Heart left ventricle (tissue), 16 donors: ENCODE results near the gene TTLL11. TPM values are rescaled to one million over a fixed set of nuclear protein-coding genes. Genes with fewer than 3 reads are reported as not detected.

Experiments used
- ATAC-seq, 4 donors: fragments of 200-7000 bp; cut with Tn5 transposase; one replicate each; pipeline ENCODE4 v1.9.1; 2020 to 2022; ENCODE audit warnings: moderate library complexity in 4 of 4, mild to moderate bottlenecking in 3 of 4, moderate number of reproducible peaks in 1 of 4
- DNase-seq, 5 donors: peaks; one replicate each; pipeline ENCODE4 v3.0.0-alpha.2; 2020
- H3K27ac ChIP-seq, 12 donors: fragments of 200-600 bp; sonication (generic) in 4 of 12; one replicate each; pipeline versions ENCODE4 v1.5.0 to v1.8.0; 2016 to 2022; ENCODE audit warnings: mild to moderate bottlenecking in 2 of 12
- H3K27me3 ChIP-seq, 9 donors: fragments of 200-600 bp; sonication (generic) in 2 of 9; one replicate each; pipeline versions ENCODE4 v1.5.1 to v1.8.0; 2016 to 2022; ENCODE audit warnings: mild to moderate bottlenecking in 3 of 9
- H3K36me3 ChIP-seq, 9 donors: fragments of 200-600 bp; sonication (generic) in 2 of 9; one replicate each; pipeline versions ENCODE4 v1.5.0 to v1.8.0; 2018 to 2022; ENCODE audit warnings: mild to moderate bottlenecking in 2 of 9
- H3K4me1 ChIP-seq, 12 donors: fragments of 200-600 bp; sonication (generic) in 4 of 12; one replicate each; pipeline versions ENCODE4 v1.5.0 to v1.8.0; 2016 to 2022; ENCODE audit warnings: mild to moderate bottlenecking in 3 of 12
- H3K4me3 ChIP-seq, 12 donors: fragments of 200-600 bp; sonication (generic) in 4 of 12; one replicate each; pipeline versions ENCODE4 v1.5.0 to v1.8.0; 2017 to 2022; ENCODE audit warnings: mild to moderate bottlenecking in 9 of 12, moderate library complexity in 4 of 12
- H3K9me3 ChIP-seq, 12 donors: fragments of 200-600 bp; sonication (generic) in 4 of 12; one replicate each; pipeline versions ENCODE4 v1.5.0 to v1.8.0; 2016 to 2022; ENCODE audit warnings: mild to moderate bottlenecking in 1 of 12
- CTCF ChIP-seq, 12 donors: fragments of 200-600 bp; sonication (generic) in 4 of 12; IDR thresholded peaks; one replicate each; pipeline versions ENCODE4 v1.5.0 to v1.8.0; 2018 to 2022; ENCODE audit warnings: antibody characterized with exemption in 12 of 12, mild to moderate bottlenecking in 5 of 12
- POLR2A ChIP-seq, 2 donors: fragments of 450-650 bp; IDR thresholded peaks; one replicate each; pipeline ENCODE4 v1.6.1; 2017; ENCODE audit warnings: antibody characterized with exemption in 2 of 2, mild to moderate bottlenecking in 2 of 2, moderate library complexity in 2 of 2
- WGBS, 4 donors: extraction: QIAGEN DNeasy Blood & Tissue Kit in 2 of 4; methylation state at CpG; one replicate each; pipeline versions ENCODE4 v1.1.5 to v1.1.7; 2013 to 2018; 5-methylcytosine and 5-hydroxymethylcytosine counted together
- intact Hi-C, 10 donors: fragments of 100-400 bp; cut with DNase I; formaldehyde crosslinking; loops; one replicate each; pipeline versions ENCODE4 v1.11.1 to v1.14.2; 2022
- polyA plus RNA-seq, 2 donors: library from polyadenylated mRNA; stranded (reverse); fragments of 200-250 nt; gene quantifications; one replicate each; pipeline ENCODE4 v1.2.3, GENCODE V29; 2013
- total RNA-seq, 9 donors: library from RNA; depleted of rRNA in 2 of 9; stranded (reverse); fragments of >200 nt in 2 of 9; fragmentation: NEBNext Ultra II Directional in 3 of 9; extraction: Animal tissue kit (Norgen Biotek cat#: 25700) in 3 of 9; gene quantifications; one replicate each; pipeline versions ENCODE4 v1.1.0 to v1.2.4, GENCODE V29; 2016 to 2023
- donor health status: ischemic (EF 13 %, LVEDD 7.1; RV severe dilation, severe dysfunction).
- donor health status: healthy with polysubstance abuse.
- donor health status: DM: no; HTN: yes; CAD: no.
- donor health status: DM: no; HTN: no; CAD: no.
- donor health status: ischemic (EF 25% LVEDD 6.9; RV normal size, moderate dysfunction).
- donor health status: ischemic (EF 25% LVEDD 5.7; RV mildly dilated, moderate dysfunction).
- donor health status: healthy.
- donor health status: DM: yes; HTN: yes; CAD: no.
- donor health status: ischemic (EF 35%, LVEDD 5.7; RV mildly dilated, moderate dysfunction).
- donor health status: nonischemic (EF 11% LVEDD 7.7; RV severe dilation, severe dysfunction).
- donor health status: DM: yes; HTN: yes; CAD: no.
- donor health status: PGD.
- donor health status: ischemic (EF 29% LVEDD 5.4; RV normal size, mild dysfunction).
- donor health status: nonischemic (EF 23%, LVEDD 6.1; RV moderate dilation, normal function).

TTLL11 gene
- total and polyA plus RNA-seq, 11 donors, result 2.7 to 10.9 (median 7.9) TPM

GRCh38 chr9:122042056-122042455 lies 51.1 kb downstream of the TTLL11 start:
- Histone ChIP-seq H3K27ac (no peak overlapping the region), H3K4me1 (peaks cover 0 to 19% (median 9%) of the 10 kb centered on the region in 12 donors), H3K36me3 (peaks cover 0 to 20% (median 17%) of the 10 kb centered on the region in 9 donors), H3K27me3 (no peaks in the 10 kb centered on the region), H3K4me3 (no peak overlapping the region), H3K9me3 (peaks cover 0 to 10% (median 0%) of the 10 kb centered on the region in 12 donors)
- DNase-seq (no peak), ATAC-seq (no peak)
- intact Hi-C loops, result no loop called here
- WGBS, 4 donors, result 85 to 93% (median 88%) methylated on average over 7 of the region's 7 CpGs
- TF ChIP-seq POLR2A (IDR thresholded peaks at IDR 0.05) (no peak), CTCF (IDR thresholded peaks at IDR 0.05) (no peak)

- H3K4me3 ChIP-seq, result no peak overlapping the region
- peaks cover 0 to 19% (median 9%) of the 10 kb centered on the region in 12 donors for H3K4me1 ChIP-seq
- ATAC-seq (no peak), DNase-seq (no peak)
- peaks cover 0 to 27% (median 18%) of the 10 kb centered on the region in 9 donors for H3K36me3 ChIP-seq
- H3K27ac ChIP-seq, result peak overlapping the region in 2 of 12 donors; percentile 2 to 33
- peaks cover 0 to 5% (median 0%) of the 10 kb centered on the region in 12 donors for H3K9me3 ChIP-seq
- intact Hi-C loops, result no loop called here
- WGBS, 4 donors, result 2 to 89% (median 46%) methylated on average over 1 of the region's 1 CpG
- TF ChIP-seq POLR2A (IDR thresholded peaks at IDR 0.05) (no peak), CTCF (IDR thresholded peaks at IDR 0.05) (no peak)
- no peaks in the 10 kb centered on the region for H3K27me3 ChIP-seq
These were observed 52.4 kb downstream of the TTLL11 start for GRCh38 chr9:122040561-122041242.

- TF ChIP-seq CTCF (IDR thresholded peaks at IDR 0.05) (no peak), POLR2A (IDR thresholded peaks at IDR 0.05) (no peak)
- intact Hi-C loops, result no loop called here
- H3K36me3 ChIP-seq, result peaks cover 0 to 27% (median 18%) of the 10 kb centered on the region in 9 donors
- peaks cover 0 to 19% (median 9%) of the 10 kb centered on the region in 12 donors for H3K4me1 ChIP-seq
- ATAC-seq (peak in 1 of 4 donors; percentile 15), DNase-seq (no peak)
- no peak overlapping the region for H3K4me3 ChIP-seq
- peaks cover 0 to 5% (median 0%) of the 10 kb centered on the region in 12 donors for H3K9me3 ChIP-seq
- H3K27me3 ChIP-seq, result no peaks in the 10 kb centered on the region
- no peak overlapping the region for H3K27ac ChIP-seq
- 91 to 97% (median 95%) methylated on average over 6 of the region's 6 CpGs for WGBS, 4 donors
These were observed 53.9 kb downstream of the TTLL11 start for GRCh38 chr9:122039234-122039633.

GRCh38 chr9:122036988-122037387 lies 56.1 kb downstream of the TTLL11 start:
- Histone ChIP-seq H3K9me3 (no peaks in the 10 kb centered on the region), H3K36me3 (peaks cover 0 to 27% (median 18%) of the 10 kb centered on the region in 9 donors), H3K4me3 (no peak overlapping the region), H3K4me1 (peaks cover 0 to 14% (median 9%) of the 10 kb centered on the region in 12 donors), H3K27ac (no peak overlapping the region), H3K27me3 (no peaks in the 10 kb centered on the region)
- TF ChIP-seq CTCF (IDR thresholded peaks at IDR 0.05), result no peak
- no peak for DNase-seq
- intact Hi-C loops, result no loop called here
- ATAC-seq, result no peak
- 88 to 92% (median 89%) methylated on average over 1 of the region's 1 CpG for WGBS, 4 donors
